Myocyte (in vitro differentiated cells): Measurements from ENCODE around the gene CAMSAP1. TPM values are rescaled to one million over a fixed set of nuclear protein-coding genes. Genes with fewer than 3 reads are reported as not detected.
A peak's percentile ranks its signal among the peaks of the same experiment; 100 is the strongest.

Experiments used
- DNase-seq: peaks from one replicate; pipeline ENCODE4 v3.0.0-alpha.2; 2012; ENCODE audit warnings: low read depth
- total RNA-seq: library from RNA; depleted of rRNA; stranded (reverse); fragments of >200 nt; gene quantifications from 2 replicates; pipeline ENCODE4 v1.2.3, GENCODE V29; 2014

The CAMSAP1 gene
- total RNA-seq, 1 donor from 2014 or later = 57.8 TPM

DNA sequence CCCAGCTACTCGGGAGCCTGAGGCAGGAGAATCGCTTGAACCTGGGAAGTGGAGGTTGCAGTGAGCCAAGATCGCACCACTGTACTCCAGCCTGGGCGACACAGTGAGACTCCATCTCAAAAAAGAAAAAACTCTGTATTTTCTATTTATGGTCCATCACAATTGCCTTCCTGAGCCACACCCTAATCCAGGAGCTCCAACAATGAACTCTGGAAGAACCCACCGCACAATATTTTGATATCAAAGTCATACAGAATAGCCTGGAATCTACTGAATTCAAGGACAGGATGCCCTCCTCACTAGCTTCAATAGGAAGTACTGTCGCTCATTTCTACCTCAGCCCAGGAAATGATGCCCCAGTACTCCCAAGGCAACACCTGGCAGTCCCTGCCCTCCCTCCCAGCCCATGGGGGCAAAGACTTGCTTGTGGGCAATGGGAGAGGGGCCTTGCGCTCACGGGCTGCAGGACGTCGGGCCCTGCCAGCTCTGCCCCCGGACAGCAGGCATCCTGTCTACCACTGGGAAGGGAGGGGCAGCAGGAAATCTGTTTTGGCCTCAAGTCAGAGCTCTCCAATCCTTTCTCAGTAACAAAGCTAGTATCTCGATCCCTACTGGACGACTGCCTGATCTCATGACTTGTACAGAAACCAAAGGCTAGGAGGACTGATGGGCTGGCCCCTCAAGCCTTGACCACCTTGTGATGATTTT, 34.1 kb upstream of the CAMSAP1 start:
- DNase-seq = no peak

DNA sequence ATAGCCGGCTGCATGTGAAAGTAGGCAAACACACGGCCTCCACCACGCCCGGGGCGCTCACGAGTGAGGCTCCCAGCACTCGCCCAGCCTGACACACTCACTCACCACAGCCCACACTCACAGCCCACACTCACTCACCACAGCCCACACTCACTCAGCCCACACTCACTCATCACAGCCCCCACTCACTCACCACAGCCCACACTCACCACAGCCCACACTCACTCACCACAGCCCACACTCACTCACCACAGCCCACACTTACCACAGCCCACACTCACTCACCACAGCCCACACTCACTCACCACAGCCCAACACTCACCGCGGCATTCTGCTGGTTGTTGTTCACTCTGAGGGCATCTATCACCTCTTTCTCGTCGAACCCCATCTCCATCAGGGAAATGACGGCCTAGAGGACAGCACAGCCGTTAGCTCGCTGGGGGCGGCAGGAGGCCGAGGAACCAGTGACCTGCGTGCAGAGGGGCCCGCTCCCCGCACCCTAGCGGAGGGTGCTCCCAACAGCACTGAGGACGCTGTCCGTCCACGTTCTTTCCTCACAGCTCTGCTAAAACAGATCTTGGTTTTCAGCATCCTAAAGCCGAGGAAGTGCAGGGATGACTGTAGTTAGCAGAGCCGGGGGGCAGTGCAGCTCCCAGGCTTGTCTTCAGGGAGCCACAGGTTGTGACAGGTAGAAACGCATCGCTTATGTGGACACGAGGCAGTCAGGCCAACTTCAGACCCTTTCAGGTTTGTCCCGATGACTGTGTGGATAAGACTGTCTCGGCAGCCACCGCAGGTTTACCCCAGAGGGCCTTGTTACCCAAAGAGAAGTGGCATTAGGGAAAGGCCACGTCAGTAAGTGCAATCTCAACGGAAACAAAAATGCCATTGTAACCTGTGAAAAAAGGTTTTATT, 32.3 kb upstream of the CAMSAP1 start:
- no peak for DNase-seq

DNA sequence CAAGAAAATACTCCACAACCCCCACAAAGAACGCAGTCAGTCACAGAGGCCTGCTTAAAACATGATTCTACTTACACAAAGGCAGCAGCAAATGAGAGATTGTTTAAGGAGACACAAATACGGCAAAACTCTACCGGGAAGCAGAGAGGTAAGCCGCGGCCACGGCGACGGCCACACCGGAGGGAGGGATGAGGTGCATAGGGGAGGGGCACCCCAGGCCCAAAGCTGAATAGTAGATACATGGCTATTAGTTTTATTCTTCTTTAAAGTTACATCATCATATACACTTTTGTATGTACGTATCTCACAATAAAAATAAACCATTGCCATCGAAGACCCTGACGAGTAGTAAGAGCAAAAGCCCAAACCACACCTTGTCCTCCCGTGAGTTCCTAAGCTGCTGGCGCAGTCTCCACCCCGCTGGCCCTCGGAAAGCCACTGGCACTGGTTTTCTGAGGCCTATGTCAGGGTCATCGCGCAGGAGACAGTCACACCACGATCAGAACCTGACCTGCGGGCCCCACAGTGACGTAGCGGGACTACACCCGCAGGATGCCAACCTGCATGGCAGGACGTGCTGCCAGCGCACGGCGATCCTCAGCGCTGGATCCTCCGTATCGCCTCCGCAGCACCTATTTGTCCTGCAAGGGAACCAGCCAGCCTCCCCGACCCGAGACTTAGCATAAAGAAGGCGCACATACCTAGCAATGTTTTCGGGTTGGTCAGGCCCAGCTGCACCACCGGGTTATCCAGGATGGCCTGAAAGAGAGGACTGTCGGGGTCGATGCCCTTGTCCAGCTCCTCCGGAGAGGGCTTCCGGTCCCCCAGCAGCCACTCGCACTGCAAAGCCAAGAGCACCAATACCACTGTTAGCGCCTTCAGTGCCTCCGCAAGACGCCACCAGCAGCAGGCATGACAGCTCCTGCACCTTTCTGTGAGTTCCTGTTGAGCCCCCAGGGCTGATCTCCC, 30.5 kb upstream of the CAMSAP1 start:
- no peak for DNase-seq

DNA sequence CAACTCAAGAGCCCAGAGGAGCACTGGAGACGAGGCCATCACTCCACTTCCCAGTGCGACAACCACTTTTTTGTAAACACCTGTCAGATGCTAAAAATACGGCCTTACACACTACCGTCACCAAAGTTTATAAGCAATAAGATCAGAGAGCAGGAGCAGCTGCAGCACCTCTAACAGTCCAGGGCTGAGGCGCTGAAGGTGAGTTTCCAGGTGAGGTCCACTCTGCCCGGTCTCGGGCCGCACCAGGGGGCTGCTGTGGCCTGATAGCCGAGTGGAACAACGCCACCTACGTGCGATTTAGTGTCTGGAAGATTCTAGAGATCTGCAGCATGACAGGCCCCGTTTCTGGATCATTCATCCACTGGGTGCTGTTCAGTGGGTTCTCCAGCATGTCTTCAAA, 25.8 kb upstream of the CAMSAP1 start:
- DNase-seq = no peak

DNA sequence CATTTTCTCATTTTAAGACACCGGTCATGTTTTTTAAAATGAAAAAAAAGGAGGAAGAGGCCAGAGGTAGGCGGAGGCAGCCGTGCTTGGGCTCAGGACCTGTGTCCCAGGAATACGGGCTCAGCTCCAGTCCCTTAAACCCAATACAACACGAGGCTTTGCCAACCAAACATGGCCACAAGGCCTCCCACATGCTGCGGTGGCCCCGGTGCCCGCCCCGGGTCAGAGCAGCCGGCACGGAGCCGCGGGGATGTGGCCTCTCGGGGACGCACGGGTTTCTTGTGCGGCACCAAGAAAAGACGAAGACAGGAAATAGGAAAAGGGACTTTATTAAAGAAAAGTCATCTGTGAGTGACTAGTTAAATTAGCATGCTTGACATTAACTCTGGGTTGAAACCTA, 25.3 kb upstream of the CAMSAP1 start:
- DNase-seq = no peak

DNA sequence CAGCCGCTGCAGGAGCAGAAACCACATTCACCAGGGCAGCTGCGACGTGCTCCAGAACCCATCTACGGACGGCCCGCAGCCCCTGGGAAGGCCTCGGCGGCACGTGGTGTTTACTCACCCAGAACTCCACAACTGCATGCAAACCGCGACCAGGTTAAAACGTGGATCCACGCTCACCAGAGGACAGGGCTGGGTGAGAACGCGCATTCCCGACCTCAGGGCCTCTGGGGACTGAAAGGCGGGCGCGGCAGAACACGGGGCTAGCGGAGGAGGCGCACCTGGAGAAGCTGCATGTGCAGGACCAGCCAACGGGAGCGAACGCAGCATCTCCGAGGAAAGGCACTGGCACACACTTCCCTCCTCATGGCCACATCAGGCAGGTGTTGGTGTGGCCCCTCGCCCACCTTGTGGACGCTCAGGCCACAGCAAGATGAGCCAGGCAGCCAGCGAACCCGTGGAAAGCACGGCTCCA, 24.0 kb upstream of the CAMSAP1 start:
- DNase-seq = no peak

DNA sequence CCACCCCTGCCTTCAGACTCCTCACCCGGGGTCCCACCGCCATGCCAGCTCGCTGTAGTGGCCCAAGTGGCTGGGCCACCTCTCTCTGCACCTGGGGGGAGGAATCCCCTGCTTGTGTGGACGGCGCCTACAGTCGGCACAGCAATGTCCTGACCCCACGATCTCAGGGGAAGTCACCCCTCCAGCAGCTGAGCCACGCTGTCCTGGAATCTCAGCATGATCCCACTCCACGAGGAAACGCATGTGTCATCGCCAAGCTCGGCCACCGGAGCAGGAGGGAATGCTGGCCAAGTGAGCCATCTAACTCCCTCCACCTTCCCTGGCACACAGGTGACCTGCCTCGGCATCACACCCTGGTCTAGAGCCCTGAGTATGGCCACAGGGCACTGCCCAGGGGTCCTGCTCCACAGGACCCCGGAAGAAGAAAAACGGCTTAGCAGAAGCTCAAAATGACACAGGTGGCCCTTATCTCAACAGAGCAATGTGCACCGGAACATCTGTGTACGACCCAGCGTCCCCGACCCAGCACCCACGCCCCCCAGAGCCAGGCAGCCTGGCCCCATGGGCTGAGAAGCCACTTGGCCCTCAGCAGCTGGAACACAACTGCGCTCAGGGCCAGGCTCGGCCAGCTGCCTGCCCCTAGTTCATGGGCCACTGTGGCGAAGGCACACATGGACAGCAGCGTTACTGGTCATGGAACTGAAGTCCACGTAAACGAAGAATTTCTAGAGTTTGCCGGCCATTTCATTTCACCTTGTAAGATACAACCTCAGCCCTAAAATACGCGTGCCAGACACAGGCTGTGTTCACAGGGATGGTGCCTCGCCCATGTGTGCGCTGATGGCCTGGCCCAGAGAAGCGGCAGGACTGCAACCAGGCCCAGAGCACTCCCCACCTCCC, 23.4 kb upstream of the CAMSAP1 start:
- DNase-seq = no peak

DNA sequence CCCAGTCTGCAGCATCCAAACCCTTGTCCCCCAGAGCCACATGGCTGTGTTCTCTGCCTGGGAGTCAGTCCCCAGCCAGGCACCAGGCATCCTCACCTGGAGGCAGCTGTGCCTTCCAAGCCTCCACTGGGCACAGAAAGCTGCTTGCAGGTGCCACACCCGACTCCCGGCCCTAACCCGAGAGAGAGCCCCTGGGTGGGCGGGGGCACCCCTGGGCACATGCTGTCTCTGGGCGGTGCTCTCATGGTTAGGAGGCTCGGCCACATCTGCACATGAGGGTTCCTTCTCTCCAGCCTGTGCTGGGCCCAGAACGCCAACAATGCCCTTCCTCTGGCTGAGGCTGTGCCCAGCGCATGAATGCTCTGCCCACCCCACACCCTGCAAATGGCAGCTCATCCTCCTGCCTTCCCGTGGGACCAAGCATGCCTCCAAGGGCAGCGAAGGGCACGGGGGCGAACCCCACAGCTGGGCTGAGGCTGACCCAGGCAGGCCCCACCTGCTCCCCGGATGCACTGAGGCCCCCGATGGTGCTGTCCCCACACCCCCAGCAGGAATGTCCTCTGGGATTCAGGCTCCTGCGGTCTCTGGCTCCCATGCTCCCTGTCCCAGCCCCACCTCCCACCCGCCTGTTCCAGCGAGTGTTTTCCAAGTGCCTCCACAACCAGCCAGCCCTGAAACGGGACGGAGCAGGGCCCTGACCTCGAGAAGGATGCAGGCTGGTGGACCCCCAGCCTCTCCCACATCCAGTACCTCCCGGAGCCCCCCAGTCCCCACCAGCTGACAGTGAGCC, 22.5 kb upstream of the CAMSAP1 start:
- DNase-seq = no peak

DNA sequence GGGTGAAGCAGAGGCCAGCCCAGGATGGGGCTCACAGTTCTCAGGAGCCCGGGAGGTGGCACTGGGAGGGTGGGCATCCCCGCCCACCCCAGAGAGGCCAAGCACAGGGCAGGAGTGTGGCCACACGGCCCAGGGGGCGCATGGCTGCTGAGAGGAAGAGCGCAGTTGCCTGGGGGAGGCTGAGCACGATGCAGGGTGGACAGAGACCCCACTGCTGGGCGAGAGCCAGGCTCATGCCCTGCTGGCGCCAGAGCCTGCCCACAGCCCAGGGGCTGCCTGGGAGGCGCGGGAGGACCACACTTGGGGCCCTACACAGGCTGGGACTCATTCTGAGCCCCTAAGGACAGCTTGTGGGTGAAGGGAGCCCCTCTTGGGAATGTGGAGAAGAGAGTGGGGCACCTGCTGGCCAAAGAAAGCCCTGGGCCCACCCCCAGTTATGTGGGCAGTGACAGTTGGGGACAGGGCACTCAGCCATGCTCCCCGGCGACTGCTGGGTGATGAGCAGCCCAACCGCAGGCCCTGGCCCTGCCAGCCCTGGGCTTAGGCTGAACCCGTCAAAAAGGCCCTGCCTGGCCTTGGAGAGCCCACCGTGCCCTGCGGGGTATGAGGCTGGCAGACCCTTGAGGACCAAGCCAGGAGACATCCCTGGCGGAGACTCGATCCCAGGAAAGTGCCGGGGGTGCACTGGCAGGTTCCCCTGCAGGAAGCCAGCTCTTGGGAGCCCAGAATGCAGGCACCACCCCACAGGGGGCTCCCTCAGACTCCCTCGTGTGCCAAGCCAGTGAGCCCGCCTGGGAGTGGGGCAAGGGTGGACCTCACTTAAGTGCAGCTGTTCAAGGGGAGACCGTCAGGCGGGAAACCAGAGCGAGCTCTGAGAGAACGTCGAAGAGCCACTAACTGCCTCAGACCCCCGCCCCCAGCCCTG, 21.6 kb upstream of the CAMSAP1 start:
- no peak for DNase-seq

DNA sequence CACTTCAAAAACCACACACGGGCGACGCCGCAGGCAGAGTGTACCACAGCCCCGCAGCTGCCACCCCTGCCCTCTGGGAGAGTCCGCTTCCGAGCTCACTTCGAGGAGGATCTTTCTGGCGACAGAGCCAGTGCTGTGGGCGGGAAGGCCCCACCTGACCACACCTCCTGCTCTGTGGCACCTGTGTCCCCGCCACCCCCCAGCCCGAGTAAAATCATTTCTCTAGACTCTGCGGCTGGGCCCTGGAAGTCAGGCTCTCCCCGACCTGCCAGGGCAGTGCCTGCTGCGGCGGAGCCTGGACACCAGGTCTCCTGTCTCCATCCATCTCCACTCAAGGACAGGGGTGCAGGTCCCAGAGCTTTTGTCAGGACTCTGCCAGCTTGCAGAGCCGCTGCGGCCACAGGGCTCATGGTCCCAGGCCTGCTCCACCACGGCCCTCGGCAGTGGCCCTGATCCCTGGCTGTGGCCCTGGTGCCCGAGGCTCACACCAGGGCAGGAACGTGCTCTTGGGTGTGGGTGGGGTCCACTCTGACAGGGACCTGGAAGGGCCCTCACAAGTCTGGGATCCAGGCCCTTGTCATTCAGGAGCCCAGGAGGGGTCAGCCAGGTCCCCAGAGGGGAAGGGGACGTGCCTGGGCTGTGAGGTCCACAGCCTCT, 20.9 kb upstream of the CAMSAP1 start:
- no peak for DNase-seq

DNA sequence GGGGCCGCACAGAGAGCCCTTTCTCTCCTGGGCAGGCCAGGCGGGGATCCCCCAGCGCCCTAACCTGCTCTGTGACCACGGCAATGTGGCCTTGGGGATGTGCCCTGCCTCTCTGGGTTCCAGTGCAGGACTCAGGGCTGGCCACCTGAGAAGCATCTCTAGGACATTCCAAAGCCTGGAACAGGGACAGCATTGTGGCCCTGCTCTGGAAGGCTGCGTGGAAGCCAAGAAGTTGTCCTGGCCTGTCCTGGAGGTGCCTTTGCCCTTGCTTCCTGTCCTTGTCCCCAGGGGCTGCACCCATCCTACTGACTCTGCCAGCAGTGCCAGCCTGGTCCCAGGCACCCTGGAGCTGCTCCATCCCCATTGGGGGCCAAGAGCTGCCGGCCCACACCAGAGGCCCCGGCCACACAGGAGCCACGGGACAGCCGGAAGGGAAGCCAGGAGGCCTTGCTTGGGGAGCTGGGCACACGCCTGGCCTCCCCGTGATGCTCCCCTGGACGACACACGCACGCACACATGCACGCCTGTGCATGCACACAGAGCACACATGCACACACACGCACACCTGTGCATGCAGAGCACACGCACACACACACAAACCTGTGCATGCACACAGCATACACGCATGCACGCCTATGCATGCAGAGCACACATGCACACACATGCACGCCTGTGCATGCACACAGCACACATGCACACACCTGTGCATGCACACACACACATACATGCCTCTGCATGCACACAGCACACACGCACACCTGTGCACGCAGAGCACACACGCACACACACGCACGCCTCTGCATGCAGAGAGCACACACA, 20.1 kb upstream of the CAMSAP1 start:
- DNase-seq = no peak

DNA sequence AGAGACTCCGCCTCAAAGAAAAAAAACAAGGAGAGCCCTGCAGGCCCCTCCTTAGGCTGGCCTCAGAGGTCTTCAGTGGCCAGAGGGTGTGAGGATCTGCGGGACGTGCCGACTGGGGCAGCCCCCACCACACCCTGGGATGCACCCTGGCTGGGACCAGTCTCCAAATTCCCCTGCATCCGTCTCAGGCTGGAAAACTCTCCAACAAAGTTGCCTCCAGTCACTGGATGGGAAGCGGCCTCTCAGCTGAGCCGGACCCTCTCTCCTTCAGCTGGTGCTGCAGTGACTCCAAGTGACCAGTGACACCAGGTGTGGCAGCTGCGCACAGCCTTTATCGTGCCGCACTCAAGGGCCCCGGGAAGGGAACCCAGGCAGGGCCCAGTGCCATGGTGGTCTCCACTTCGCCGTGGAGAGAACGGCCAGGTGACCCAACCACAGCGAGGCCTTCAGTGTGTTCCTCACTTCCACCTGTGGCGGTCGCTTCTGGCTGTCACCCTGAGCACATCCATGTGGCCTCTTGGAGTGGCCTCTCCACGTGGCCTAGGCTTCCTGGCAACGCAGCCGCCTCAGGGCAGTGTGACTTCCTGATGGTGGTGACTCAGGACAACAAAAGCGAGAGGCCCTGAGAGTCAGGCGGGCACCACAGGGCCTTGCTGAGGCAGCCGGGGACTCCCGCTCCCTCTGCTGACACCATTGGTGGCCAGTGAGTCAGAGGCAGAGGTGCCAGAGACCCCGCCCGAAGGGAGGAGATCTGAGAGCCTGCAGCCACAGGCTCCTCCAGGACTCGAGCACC, 19.3 kb upstream of the CAMSAP1 start:
- DNase-seq = peak; percentile 94

DNA sequence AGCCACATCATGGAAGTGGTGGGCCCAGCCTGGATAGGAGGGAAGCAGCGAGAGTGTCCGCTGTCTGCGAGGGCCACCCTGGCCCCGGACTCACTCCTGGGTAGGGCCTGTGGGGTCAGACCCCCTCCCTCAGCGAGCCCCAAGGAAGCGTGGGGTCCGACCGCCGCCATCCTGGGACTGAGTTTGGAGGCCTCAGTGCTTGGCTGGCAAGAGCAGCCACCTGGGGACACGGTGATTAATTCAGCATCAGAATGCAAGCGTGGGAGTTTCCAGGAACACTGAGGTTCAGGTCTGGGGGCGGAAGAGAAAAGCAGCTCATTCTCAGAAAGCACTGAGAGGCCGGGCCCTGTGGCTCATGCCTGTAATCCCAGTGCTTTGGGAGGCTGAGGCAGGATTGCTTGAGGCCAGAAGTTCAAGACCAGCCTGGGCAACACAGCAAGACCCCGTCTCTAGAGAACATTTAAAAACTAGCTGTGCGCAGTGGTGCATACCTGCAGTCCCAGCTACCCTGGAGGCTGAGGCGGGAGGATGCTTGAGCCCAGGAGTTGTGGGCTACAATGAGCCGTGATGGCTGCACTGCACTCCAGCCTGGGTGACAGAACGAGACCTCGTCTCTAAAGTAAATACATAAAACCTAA, 18.3 kb upstream of the CAMSAP1 start:
- no peak for DNase-seq

DNA sequence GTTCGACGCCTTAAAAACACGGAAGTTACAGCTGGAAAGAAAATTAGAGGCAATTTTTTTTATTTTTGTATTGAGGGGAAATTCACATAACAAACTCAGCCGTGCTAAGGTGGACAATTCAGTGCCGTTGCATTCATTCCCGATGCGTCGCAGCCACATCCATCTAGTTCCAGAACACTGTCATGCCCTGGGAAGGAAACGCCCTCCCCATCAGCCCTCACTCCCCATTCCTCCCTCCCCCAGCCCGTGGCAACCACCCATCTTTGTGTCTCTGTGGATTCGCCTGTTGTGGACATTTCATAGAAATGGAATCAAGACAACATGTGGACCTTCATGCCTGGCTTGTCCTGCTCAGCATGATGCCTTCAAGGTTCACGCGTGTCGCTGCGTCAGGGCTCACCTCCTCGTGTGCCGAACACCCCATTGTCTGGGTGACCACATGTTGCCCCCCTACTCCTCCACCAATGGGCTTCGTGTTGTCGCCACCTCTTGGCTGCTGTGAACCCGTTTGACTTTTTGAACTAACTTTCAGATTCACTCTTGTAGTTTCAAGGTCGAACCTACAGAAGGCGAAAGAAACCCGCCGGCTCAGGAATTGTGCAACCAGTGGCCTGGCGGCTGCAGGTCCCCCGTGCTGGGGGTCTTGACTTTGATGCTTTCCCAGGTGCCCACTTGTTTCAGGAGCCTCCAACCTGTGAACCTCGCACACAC, 17.4 kb upstream of the CAMSAP1 start:
- DNase-seq = no peak

DNA sequence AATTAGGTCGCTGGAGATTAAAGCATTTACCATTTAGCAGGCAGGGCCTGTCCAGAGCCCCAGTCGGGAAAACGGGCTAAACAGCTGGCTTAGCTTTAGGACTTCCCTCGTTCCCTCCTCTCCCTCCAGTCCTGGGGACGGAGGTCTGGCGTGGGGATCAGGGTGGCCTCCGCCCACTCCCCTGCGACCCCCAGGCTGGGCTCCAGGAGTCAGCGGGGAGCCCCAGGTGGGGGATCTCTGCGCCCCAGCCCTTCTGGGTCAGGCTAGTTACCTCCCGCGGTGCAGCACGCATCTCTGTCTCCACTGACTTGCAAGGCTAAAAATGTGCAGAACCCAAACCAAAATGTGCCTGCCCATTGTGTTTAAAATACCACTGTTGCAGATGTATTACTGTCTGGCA, 16.2 kb upstream of the CAMSAP1 start:
- no peak for DNase-seq
